Measurements from ENCODE around the gene TSSK1B. TPM values are rescaled to one million over a fixed set of nuclear protein-coding genes. Genes with fewer than 3 reads are reported as not detected.

TSSK1B gene
- total and polyA plus RNA-seq, 10 of the 15 experiments (the other 5 are each of a cell fraction or from before 2014, with no cell fraction given) = not detected

- no peak overlapping the region for H3K27ac ChIP-seq (ENCODE audit: control insufficient read depth, insufficient read depth)
- SMC1A ChIA-PET (ENCODE audit: uncharacterized antibody, unreplicated experiment) = no interaction called here
- 8% methylated on average over 5 of the region's 5 CpGs for WGBS (ENCODE audit: insufficient coverage, insufficient replicate concordance, low lambda C conversion rate, missing lambda C conversion rate)
- no peak overlapping the region for H3K9ac ChIP-seq (ENCODE audit: control insufficient read depth, insufficient read depth, low read length)
- RAD21 ChIA-PET (ENCODE audit: unreplicated experiment) = no interaction called here
- BruUV-seq (replicated peaks) = no TSS peak
- intact Hi-C loops (cut with micrococcal nuclease; ENCODE audit: unreplicated experiment) = no loop called here
- H3K9me3 ChIP-seq (replicated peaks; ENCODE audit: control insufficient read depth, insufficient read depth, low read length) = no peaks in the 10 kb centered on the region
- H4K20me1 ChIP-seq (ENCODE audit: control insufficient read depth, insufficient read depth) = no peaks in the 10 kb centered on the region; the same call in 1 of the 2 replicates
- H3K27me3 ChIP-seq (replicated peaks in 1 of 2; ENCODE audit: control insufficient read depth in 2 of 2, insufficient read depth in 2 of 2, low read length in 1 of 2) = no peaks in the 10 kb centered on the region
- no peak overlapping the region for H3K4me2 ChIP-seq (ENCODE audit: control insufficient read depth, insufficient read depth)
- no peak for FAIRE-seq
- CTCF ChIA-PET = no interaction called here
- no peaks in the 10 kb centered on the region for H3K36me3 ChIP-seq (ENCODE audit: control insufficient read depth in 2 of 2, insufficient read depth in 2 of 2, low read length in 1 of 2)
- POLR2A ChIA-PET = no interaction called here
- no peaks in the 10 kb centered on the region for H3K79me2 ChIP-seq (ENCODE audit: control insufficient read depth, insufficient read depth, low read length)
- in situ Hi-C loops (cut with MboI) = no loop called here
- no peak overlapping the region for H2AFZ ChIP-seq (ENCODE audit: control insufficient read depth, low read depth, low read length)
- ATAC-seq = no peak
- no peak overlapping the region for H3K4me3 ChIP-seq
- no peaks in the 10 kb centered on the region for H3K4me1 ChIP-seq (ENCODE audit: control insufficient read depth, insufficient read depth, low read length)
- DNase-seq (ENCODE audit: low read depth, low spot score) = no peak
- TF ChIP-seq SKIL (IDR thresholded peaks at IDR 0.05; ENCODE audit: low read depth, poor library complexity, severe bottlenecking) (no peak), CREM (IDR thresholded peaks at IDR 0.05; ENCODE audit: low read depth) (no peak), SREBF2 (IDR thresholded peaks at IDR 0.05; ENCODE audit: low read length) (no peak), E4F1 (IDR thresholded peaks at IDR 0.05; ENCODE audit: borderline replicate concordance, partially characterized antibody) (no peak), GATAD2B (conservative IDR thresholded peaks at IDR 0.05; ENCODE audit: low read depth) (no peak), PRDM15 (CRISPR knock-in tag; IDR thresholded peaks at IDR 0.05) (no peak)
- TF ChIP-seq, protein P1, sequence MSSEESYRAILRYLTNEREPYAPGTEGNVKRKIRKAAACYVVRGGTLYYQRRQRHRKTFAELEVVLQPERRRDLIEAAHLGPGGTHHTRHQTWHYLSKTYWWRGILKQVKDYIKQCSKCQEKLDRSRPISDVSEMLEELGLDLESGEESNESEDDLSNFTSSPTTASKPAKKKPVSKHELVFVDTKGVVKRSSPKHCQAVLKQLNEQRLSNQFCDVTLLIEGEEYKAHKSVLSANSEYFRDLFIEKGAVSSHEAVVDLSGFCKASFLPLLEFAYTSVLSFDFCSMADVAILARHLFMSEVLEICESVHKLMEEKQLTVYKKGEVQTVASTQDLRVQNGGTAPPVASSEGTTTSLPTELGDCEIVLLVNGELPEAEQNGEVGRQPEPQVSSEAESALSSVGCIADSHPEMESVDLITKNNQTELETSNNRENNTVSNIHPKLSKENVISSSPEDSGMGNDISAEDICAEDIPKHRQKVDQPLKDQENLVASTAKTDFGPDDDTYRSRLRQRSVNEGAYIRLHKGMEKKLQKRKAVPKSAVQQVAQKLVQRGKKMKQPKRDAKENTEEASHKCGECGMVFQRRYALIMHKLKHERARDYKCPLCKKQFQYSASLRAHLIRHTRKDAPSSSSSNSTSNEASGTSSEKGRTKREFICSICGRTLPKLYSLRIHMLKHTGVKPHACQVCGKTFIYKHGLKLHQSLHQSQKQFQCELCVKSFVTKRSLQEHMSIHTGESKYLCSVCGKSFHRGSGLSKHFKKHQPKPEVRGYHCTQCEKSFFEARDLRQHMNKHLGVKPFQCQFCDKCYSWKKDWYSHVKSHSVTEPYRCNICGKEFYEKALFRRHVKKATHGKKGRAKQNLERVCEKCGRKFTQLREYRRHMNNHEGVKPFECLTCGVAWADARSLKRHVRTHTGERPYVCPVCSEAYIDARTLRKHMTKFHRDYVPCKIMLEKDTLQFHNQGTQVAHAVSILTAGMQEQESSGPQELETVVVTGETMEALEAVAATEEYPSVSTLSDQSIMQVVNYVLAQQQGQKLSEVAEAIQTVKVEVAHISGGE (CRISPR knock-in tag; IDR thresholded peaks at IDR 0.05) = no peak
- TF ChIP-seq, protein P2, sequence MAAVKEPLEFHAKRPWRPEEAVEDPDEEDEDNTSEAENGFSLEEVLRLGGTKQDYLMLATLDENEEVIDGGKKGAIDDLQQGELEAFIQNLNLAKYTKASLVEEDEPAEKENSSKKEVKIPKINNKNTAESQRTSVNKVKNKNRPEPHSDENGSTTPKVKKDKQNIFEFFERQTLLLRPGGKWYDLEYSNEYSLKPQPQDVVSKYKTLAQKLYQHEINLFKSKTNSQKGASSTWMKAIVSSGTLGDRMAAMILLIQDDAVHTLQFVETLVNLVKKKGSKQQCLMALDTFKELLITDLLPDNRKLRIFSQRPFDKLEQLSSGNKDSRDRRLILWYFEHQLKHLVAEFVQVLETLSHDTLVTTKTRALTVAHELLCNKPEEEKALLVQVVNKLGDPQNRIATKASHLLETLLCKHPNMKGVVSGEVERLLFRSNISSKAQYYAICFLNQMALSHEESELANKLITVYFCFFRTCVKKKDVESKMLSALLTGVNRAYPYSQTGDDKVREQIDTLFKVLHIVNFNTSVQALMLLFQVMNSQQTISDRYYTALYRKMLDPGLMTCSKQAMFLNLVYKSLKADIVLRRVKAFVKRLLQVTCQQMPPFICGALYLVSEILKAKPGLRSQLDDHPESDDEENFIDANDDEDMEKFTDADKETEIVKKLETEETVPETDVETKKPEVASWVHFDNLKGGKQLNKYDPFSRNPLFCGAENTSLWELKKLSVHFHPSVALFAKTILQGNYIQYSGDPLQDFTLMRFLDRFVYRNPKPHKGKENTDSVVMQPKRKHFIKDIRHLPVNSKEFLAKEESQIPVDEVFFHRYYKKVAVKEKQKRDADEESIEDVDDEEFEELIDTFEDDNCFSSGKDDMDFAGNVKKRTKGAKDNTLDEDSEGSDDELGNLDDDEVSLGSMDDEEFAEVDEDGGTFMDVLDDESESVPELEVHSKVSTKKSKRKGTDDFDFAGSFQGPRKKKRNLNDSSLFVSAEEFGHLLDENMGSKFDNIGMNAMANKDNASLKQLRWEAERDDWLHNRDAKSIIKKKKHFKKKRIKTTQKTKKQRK (IDR thresholded peaks at IDR 0.05; ENCODE audit: low read depth, low read length) = no peak
Measured at GRCh38 chr5:113480243-113480642, 45.5 kb upstream of the TSSK1B start.

Data from GM12878 (cell line).